Neural cell (in vitro differentiated cells): Measurements from ENCODE around the gene PLA2G12A. TPM values are rescaled to one million over a fixed set of nuclear protein-coding genes. Genes with fewer than 3 reads are reported as not detected.

ENCODE experiments used
- H2AFZ ChIP-seq: fragments of 200-600, 300-800 bp; sonication (generic), shearing (Covaris generic); 2 replicates; pipeline ENCODE4 v1.6.0; 2014; ENCODE audit warnings: low read depth, mild to moderate bottlenecking, antibody characterized with exemption, low read length, moderate library complexity
- H3F3A ChIP-seq: fragments of 200-600 bp; shearing (Covaris generic); 2 replicates; pipeline ENCODE4 v1.6.1; 2016; ENCODE audit warnings: mild to moderate bottlenecking, moderate library complexity, mixed read lengths, antibody characterized with exemption, low read length; ENCODE audit not compliant: insufficient read depth, poor library complexity, severe bottlenecking
- H3K27ac ChIP-seq: fragments of 200-600, 300-800 bp; sonication (generic), shearing (Covaris generic); 2 replicates; pipeline ENCODE4 v1.5.1; 2014; ENCODE audit warnings: mild to moderate bottlenecking, low read length, moderate library complexity
- H3K27me3 ChIP-seq: fragments of 300-800, 200-600 bp; sonication (generic), shearing (Covaris generic); 2 replicates; pipeline ENCODE4 v1.6.0; 2014; ENCODE audit warnings: mild to moderate bottlenecking, low read depth, low read length, moderate library complexity; ENCODE audit not compliant: insufficient read depth
- H3K36me3 ChIP-seq: fragments of 300-800, 200-600 bp; sonication (generic), shearing (Covaris generic); 2 replicates; pipeline ENCODE4 v1.5.1; 2014; ENCODE audit warnings: mild to moderate bottlenecking, antibody characterized with exemption, low read length, moderate library complexity; ENCODE audit not compliant: insufficient read depth
- H3K4me2 ChIP-seq: fragments of 300-800, 200-600 bp; sonication (generic), shearing (Covaris generic); 2 replicates; pipeline ENCODE4 v1.6.0; 2014; ENCODE audit warnings: mild to moderate bottlenecking, low read length
- H3K4me3 ChIP-seq: fragments of 300-800, 200-600 bp; sonication (generic), shearing (Covaris generic); 2 replicates; pipeline ENCODE4 v1.5.1; 2014; ENCODE audit warnings: mild to moderate bottlenecking, low read length, moderate library complexity
- H3K79me2 ChIP-seq: fragments of 200-600 bp; shearing (Covaris generic); replicated peaks from 2 replicates; pipeline ENCODE4 v1.6.0; 2014; ENCODE audit warnings: mild to moderate bottlenecking, low read length, moderate library complexity; ENCODE audit not compliant: insufficient read depth
- H3K9ac ChIP-seq: fragments of 300-800, 200-600 bp; sonication (generic), shearing (Covaris generic); 2 replicates; pipeline ENCODE4 v1.6.1; 2016; ENCODE audit warnings: mild to moderate bottlenecking, low read length, mixed read lengths
- H3K9me2 ChIP-seq: fragments of 200-600 bp; shearing (Covaris generic); 2 replicates; pipeline ENCODE4 v1.6.1; 2016; ENCODE audit warnings: mild to moderate bottlenecking, low read length, mixed read lengths; ENCODE audit not compliant: insufficient read depth
- H3K9me3 ChIP-seq: fragments of 200-600, 300-800 bp; sonication (generic), shearing (Covaris generic); 2 replicates; pipeline ENCODE4 v1.6.1; 2016; ENCODE audit warnings: mild to moderate bottlenecking, mixed run types, low read length, moderate library complexity, mixed read lengths
- H4K20me1 ChIP-seq: fragments of 200-600 bp; shearing (Covaris generic); 2 replicates; pipeline ENCODE4 v1.6.1; 2016; ENCODE audit warnings: mild to moderate bottlenecking, mixed run types; ENCODE audit not compliant: insufficient read depth
- EP300 ChIP-seq: fragments of 450-650 bp; conservative IDR thresholded peaks from 2 replicates; pipeline ENCODE4 v1.6.1; 2014; ENCODE audit warnings: antibody characterized with exemption, mild to moderate bottlenecking, moderate library complexity; ENCODE audit not compliant: poor library complexity, severe bottlenecking
- EZH2 ChIP-seq: fragments of 200-600, 300-800 bp; shearing (Covaris generic), sonication (generic); IDR thresholded peaks from 2 replicates; pipeline ENCODE4 v1.6.1; 2014; ENCODE audit warnings: antibody characterized with exemption, low read length, borderline replicate concordance, mild to moderate bottlenecking; ENCODE audit not compliant: insufficient read depth, poor library complexity, severe bottlenecking
- MXI1 ChIP-seq: fragments of 450-650 bp; conservative IDR thresholded peaks from 2 replicates; pipeline ENCODE4 v1.6.1; 2014; ENCODE audit warnings: antibody characterized with exemption, mild to moderate bottlenecking; ENCODE audit not compliant: poor library complexity, severe bottlenecking
- RAD21 ChIP-seq: fragments of 450-650 bp; conservative IDR thresholded peaks from 2 replicates; pipeline ENCODE4 v1.6.1; 2014; ENCODE audit warnings: antibody characterized with exemption, mild to moderate bottlenecking, moderate library complexity
- SMC3 ChIP-seq: fragments of 450-650 bp; conservative IDR thresholded peaks from 2 replicates; pipeline ENCODE4 v1.6.1; 2014; ENCODE audit warnings: antibody characterized with exemption, mild to moderate bottlenecking, moderate library complexity; ENCODE audit not compliant: poor library complexity
- TAF1 ChIP-seq: IDR thresholded peaks from 2 replicates; pipeline ENCODE4 v1.6.1; 2012; ENCODE audit warnings: low read depth
- polyA plus RNA-seq: library from polyadenylated mRNA; depleted of rRNA; stranded (reverse); fragments of >200 nt; gene quantifications from 2 replicates; pipeline ENCODE4 v1.2.3, GENCODE V29; 2014
- TF ChIP-seq, protein P1 (sequence below): IDR thresholded peaks from 2 replicates; pipeline ENCODE4 v1.6.1; 2012; ENCODE audit warnings: borderline replicate concordance

The PLA2G12A gene
- polyA plus RNA-seq, 1 donor from 2014 or later: 31.2 TPM

DNA sequence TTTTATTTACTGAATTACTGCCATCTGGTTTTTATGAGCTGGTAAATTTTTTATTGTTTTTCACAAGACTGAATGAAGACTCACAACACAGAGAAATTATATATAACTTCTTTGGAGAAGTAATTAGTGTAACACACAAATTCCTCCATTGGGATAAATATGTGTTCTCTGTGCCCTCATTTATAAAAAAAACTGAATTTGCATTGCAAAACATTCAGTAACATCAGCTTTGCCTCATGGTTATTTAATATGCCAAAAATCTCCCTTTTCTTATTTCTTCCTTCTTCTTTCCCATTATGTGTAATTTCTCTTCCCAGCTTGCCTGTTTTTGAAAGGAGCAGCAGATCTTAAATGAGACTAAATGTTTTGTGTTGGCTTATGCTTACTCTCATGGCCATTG lies 45.1 kb downstream of the PLA2G12A start:
- Histone ChIP-seq H3K27ac (no peak overlapping the region), H3K9ac (no peak overlapping the region), H3K4me3 (no peak overlapping the region), H3K4me2 (no peak overlapping the region), H3K79me2 (no peaks in the 10 kb centered on the region), H3K9me2 (no peaks in the 10 kb centered on the region), H3K36me3 (no peaks in the 10 kb centered on the region), H4K20me1 (no peaks in the 10 kb centered on the region), H2AFZ (no peak overlapping the region), H3K9me3 (no peaks in the 10 kb centered on the region), H3K27me3 (no peaks in the 10 kb centered on the region), H3F3A (no peaks in the 10 kb centered on the region)
- no peak for TF ChIP-seq SMC3
- TF ChIP-seq TAF1: no peak
- TF ChIP-seq, protein P1, sequence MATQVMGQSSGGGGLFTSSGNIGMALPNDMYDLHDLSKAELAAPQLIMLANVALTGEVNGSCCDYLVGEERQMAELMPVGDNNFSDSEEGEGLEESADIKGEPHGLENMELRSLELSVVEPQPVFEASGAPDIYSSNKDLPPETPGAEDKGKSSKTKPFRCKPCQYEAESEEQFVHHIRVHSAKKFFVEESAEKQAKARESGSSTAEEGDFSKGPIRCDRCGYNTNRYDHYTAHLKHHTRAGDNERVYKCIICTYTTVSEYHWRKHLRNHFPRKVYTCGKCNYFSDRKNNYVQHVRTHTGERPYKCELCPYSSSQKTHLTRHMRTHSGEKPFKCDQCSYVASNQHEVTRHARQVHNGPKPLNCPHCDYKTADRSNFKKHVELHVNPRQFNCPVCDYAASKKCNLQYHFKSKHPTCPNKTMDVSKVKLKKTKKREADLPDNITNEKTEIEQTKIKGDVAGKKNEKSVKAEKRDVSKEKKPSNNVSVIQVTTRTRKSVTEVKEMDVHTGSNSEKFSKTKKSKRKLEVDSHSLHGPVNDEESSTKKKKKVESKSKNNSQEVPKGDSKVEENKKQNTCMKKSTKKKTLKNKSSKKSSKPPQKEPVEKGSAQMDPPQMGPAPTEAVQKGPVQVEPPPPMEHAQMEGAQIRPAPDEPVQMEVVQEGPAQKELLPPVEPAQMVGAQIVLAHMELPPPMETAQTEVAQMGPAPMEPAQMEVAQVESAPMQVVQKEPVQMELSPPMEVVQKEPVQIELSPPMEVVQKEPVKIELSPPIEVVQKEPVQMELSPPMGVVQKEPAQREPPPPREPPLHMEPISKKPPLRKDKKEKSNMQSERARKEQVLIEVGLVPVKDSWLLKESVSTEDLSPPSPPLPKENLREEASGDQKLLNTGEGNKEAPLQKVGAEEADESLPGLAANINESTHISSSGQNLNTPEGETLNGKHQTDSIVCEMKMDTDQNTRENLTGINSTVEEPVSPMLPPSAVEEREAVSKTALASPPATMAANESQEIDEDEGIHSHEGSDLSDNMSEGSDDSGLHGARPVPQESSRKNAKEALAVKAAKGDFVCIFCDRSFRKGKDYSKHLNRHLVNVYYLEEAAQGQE: no peak
- TF ChIP-seq EZH2: no peak

DNA sequence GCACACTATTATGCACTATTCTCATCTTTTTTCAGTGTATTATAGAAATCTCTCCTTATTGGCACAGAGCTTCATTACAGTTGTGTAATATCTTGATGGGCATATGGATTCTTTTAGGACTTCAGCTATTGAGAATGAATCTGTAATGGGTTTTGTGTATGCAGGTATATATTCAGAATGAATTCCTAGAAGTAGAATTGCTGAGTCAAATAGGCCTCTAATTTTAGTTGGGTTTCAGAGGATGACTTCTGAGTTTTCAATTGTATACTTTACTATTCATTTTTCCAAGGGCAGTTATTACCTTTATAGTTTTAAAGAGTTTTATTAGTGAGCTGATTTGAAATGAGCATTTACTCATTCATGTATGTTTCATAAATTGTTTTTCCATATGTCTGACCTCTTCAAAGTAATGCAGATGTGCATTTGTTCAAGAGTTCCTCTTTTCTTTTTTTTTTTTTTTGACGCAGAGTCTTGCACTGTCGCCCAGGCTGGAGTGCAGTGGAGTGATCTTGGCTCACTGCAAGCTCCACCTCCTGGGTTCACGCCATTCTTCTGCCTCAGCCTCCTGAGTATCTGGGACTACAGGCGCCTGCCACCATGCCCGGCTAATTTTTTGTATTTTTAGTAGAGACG lies 46.1 kb downstream of the PLA2G12A start:
- H3K27me3 ChIP-seq: no peaks in the 10 kb centered on the region
- H3K4me3 ChIP-seq: no peak overlapping the region

More for the DNA sequence above, 46.1 kb downstream of the PLA2G12A start:
- Histone ChIP-seq H3K9me2 (no peaks in the 10 kb centered on the region), H3K36me3 (no peaks in the 10 kb centered on the region), H4K20me1 (no peaks in the 10 kb centered on the region), H3K27ac (no peak overlapping the region), H3K4me2 (no peak overlapping the region), H3K9ac (no peak overlapping the region), H3K79me2 (no peaks in the 10 kb centered on the region), H3K9me3 (no peaks in the 10 kb centered on the region), H3F3A (no peaks in the 10 kb centered on the region), H2AFZ (no peak overlapping the region)
- no peak for TF ChIP-seq SMC3
- TF ChIP-seq, protein P1: no peak
- TF ChIP-seq MXI1: no peak
- TF ChIP-seq RAD21: no peak
- TF ChIP-seq TAF1: no peak
- TF ChIP-seq EP300: no peak
